Uterus (tissue), 2 donors: ENCODE data around the gene ERMARD.
A peak's percentile ranks its signal among the peaks of the same experiment; 100 is the strongest.

Source experiments
- POLR2A ChIP-seq, 2 donors: fragments of 450-650 bp; IDR thresholded peaks; one replicate each; pipeline ENCODE4 v1.6.1; 2016; ENCODE audit warnings: antibody characterized with exemption in 2 of 2, mild to moderate bottlenecking in 1 of 2, moderate library complexity in 1 of 2
- TF ChIP-seq, protein P1 (sequence below), 4 experiments: fragments of 200-600 bp in 2 of 4; fragments of 450-650 bp in 2 of 4; sonication (generic) in 2 of 4; IDR thresholded peaks; one replicate each; pipeline ENCODE4 v1.5.1; 2016 to 2019; ENCODE audit warnings: antibody characterized with exemption in 4 of 4, mild to moderate bottlenecking in 2 of 4, moderate library complexity in 1 of 4

DNA sequence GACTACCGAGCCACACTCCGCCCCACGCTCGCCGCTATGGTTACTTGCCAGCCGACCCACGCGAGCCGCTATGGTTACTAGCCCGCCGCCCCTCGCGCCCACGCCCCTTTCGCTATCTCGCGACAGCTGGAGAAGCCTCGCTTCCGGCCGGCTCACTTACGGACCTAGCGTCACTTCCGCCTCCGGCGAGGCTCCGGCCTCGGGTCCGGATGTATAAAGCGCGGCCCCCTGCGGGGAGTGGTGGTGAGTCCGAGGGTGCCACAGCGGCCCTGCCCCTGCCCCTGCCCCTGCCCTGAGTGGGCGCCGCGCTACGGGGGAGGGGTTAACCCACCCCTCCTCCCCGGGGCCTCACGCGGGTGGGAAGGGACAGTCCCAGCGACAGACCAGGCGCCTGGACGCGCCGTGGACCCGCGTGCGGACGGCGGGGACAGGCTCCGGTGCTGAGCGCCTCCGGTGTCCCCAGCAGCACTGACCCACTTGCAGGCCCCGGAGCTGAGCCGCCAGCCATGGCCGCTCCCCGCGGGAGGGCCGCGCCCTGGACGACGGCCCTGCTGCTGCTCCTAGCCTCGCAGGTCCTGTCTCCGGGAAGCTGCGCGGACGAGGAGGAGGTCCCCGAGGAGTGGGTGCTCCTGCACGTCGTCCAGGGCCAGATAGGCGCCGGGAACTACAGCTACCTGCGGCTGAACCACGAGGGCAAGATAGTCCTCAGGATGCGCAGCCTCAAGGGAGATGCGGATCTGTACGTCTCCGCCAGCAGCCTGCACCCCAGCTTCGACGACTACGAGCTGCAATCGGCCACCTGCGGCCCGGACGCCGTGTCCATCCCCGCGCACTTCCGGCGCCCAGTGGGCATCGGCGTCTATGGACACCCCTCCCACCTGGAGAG lies 49.2 kb upstream of the ERMARD start, which contains the start of the genes C6orf120 and WDR27:
- TF ChIP-seq, protein P1, sequence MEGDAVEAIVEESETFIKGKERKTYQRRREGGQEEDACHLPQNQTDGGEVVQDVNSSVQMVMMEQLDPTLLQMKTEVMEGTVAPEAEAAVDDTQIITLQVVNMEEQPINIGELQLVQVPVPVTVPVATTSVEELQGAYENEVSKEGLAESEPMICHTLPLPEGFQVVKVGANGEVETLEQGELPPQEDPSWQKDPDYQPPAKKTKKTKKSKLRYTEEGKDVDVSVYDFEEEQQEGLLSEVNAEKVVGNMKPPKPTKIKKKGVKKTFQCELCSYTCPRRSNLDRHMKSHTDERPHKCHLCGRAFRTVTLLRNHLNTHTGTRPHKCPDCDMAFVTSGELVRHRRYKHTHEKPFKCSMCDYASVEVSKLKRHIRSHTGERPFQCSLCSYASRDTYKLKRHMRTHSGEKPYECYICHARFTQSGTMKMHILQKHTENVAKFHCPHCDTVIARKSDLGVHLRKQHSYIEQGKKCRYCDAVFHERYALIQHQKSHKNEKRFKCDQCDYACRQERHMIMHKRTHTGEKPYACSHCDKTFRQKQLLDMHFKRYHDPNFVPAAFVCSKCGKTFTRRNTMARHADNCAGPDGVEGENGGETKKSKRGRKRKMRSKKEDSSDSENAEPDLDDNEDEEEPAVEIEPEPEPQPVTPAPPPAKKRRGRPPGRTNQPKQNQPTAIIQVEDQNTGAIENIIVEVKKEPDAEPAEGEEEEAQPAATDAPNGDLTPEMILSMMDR (IDR thresholded peaks at IDR 0.05) = peak in 2 of 4 experiments; percentile 16 to 18
- TF ChIP-seq POLR2A (IDR thresholded peaks at IDR 0.05) = peak; percentile 84 to 96
